GDM1 (cell line): Measurements from ENCODE around the gene FUOM.
A peak's percentile ranks its signal among the peaks of the same experiment; 100 is the strongest.

Source experiments
- DNase-seq: peaks from one replicate; lab custom pipeline; 2025; lab: John Stamatoyannopoulos, UW

FUOM gene, protein sequence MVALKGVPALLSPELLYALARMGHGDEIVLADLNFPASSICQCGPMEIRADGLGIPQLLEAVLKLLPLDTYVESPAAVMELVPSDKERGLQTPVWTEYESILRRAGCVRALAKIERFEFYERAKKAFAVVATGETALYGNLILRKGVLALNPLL

DNA sequence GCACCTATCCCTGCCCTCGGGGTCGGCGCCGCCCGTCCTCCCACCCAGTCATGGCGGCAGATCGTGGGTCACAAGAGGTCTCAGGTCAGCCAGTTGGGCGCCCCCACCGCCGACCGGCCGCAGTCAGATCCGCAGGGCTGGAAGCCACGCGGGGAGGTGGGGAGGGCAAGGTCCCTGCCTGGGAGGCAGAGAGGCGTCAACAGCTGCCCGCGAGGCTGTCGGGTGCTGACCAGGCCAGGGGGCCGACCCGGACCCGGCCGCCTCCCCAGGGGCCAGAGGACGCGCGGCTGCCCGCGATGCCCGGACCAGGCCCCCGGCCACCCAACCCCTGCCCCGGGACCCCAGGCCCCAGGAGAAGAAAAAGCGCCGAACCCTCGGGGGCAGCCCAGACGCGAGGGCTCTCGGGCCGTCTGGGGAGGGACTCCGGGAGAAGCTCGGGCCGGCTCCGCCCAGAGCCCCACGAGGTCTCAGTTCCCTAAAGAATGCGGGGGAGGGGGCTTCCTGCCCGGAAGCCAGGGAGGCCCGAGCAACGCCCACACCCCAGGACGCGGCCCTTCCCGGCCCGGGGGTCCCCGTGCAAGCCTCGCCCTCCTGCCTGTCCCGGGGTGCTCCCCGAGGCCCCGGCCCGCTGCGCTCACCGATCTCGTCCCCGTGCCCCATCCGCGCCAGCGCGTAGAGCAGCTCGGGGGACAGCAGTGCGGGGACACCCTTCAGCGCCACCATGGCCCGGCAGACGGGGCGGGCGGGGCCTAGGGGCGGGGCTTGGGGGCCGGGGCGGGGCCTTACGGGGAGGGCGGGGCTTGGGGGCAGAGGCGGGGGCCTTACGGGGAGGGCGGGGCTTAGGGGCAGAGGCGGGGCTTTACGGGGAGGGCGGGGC, at the start of gene FUOM:
Gene FUOM, minus strand, starts transcription at position 735 of the 877 bp plus-strand sequence. Its CDS starts 12 bp downstream, at position 723.
- peak; percentile 71 for DNase-seq

DNA sequence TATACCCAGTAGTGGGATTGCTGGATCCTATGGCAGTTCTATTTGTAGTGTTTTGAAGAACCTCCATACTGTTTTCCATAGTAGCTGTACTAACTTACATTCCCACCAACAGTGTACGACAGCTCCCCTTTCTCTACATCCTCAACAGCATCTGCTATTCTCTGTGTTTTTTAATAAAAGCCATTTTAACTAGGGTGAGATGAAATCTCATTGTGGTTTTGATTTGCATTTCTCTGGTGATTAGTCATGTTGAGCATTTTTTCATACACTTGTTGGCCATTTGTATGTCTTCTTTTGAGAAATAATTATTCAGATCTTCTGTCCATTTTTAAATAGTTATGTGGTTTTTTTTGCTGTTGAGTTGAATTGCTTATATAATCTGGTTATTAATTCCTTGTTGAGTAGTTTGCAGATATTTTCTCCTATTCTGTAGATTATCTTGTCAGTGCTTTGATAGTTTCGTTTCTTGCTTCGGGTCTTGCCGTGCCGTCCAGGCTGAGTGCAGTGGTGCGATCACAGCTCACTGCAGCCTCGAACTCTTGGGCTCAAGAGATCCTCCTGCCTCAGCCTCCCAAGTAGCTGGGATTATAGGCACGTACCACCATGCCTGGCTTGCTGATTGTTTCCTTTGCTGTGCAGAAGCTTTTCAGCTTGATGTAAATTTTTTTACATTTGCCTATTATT, 48.2 kb upstream of the FUOM start:
- DNase-seq = no peak

DNA sequence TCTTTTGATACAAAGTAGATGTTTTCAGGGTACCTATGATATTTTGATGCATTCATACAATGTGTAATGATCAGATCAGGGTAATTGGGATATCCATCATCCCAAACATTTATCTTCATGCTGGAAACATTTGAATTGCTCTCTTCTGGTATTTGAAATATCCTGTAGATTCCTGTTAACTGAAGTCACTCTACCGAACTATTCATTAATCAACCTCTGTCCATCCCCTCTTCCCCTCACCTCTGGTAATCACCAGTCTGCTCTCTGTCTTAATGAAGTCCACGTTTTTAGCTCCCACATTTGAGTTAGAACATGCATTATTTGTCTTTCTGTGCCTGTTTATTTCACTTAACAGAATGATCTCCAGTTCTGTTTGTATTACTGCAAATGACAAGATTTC, 47.5 kb upstream of the FUOM start:
- DNase-seq = no peak

DNA sequence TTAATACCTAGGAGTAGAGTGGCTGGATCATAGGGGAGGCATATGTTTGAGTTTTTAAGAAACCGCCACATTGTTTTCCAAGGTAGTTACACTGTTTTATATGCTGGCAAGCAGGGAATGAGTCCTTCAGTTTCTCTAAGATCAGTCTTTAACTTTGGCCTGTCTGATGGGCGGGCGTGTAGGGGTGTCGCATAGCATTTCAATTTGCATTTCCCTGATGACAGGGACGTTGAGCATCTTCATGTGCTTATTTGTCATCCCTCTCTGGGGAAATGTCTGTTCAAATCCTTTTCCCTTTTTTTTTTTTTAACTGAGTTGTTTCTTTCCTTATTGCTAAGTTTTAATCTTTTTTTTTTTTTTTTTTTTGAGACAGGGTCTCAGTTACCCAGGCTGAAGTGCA, 46.0 kb upstream of the FUOM start:
- no peak for DNase-seq

DNA sequence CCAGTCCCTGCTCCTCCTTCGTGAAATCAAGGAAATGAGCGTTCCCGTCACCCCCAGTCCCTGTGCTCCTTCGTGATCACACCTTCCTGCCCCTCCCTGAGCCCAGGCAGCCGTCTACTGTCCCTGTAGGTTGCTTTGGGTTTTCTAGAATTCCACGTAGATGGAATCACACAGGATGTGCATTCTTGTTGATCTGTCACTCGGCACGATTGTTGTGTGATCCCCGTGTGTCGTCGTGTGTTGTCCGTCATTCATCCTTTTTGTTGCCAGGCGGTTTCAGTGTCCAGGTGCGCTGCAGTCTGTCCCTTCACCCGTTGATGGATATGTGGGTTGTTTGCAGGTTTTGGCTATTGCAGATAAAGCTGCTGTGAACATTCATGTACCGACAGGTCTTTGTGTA, 45.5 kb upstream of the FUOM start:
- no peak for DNase-seq

DNA sequence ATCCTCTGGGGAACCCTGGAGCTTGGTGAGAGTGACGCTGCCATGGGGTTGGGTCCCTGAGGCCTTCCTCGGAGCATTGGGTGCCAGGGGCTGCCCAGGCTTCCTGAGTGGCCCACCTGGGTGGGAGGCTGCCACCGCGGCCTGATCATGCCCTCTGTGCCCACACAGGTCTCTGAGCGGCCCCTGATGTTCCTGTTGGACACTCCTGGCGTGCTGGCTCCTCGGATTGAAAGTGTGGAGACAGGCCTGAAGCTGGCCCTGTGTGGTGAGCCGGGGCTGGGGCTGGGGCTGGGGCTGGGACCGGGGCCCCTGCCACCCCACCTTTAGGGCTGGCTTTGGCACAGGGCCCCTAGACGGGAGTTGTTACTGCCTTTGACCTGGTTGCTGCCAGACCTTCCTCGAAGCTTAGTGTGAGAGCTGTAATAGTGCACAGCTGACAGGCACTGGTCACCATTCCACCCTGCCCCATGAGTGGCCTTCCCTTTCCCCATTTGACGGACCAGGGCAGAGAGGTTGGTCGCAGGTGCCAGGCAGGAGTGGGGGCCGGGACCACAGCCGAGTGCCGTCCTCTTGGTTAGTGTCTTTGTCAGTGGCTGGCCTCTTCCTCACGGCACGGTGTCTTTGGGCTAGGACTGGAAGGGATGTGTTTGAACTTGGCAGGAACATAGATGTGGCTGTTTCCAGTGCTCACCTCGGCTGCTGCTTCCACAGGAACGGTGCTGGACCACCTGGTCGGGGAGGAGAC, 44.3 kb upstream of the FUOM start:
- DNase-seq = no peak

DNA sequence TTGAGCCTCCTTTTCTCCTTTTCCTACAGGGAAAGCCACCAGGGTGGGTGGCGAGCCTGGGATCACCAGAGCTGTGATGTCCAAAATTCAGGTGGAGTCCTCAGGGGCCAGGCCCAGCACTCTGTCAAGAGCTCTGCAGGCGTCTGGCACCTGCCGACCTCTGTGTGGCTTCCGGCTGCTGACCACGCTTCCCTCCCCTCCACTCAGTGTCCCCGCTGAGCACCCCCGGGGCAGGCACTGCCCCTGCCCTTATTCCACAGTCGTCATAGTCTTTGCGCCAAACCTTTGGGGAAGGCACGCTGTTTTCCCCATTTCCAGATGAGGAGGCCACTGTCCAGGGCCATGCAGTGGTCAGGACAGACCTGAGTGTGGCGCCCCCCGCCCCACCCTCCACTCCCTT, 43.7 kb upstream of the FUOM start:
- DNase-seq = no peak

DNA sequence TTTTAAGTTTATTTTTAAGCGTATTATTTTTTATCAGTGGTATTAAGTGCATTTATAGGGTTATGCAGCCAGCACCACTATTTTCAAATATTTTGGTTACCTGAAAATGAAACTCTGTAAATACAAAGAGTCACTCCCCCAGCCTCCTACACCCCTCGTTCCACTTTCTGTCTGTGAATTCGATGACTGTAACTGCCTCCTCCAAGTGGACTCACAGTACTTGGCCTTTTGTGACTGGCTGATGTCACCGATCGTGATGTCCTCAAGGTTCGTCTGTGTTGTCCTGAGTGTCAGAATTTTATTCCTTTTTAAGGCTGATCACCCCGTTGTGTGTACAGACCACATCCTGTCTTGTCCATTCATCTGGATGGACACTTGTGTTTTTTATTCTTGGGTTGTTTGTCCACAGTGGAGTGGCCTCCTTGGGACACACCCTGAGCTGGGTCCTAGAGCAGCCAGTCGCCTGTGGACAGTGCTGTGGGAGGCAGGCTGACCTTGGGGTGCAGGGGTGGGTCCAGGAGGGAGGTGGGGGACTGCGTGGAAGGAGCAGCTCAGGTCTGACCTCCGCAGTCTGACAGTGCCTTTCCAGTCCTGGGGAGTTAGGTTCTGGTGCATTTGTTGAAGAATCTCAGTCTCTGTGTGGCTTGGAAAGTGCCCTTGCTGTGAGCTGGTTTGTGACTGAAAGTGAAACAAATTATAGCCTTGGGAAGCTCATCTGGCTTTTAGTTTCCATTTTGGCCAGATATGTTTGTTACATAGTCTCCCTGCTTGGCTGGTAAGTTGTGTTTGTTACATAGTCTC, 43.0 kb upstream of the FUOM start:
- no peak for DNase-seq

DNA sequence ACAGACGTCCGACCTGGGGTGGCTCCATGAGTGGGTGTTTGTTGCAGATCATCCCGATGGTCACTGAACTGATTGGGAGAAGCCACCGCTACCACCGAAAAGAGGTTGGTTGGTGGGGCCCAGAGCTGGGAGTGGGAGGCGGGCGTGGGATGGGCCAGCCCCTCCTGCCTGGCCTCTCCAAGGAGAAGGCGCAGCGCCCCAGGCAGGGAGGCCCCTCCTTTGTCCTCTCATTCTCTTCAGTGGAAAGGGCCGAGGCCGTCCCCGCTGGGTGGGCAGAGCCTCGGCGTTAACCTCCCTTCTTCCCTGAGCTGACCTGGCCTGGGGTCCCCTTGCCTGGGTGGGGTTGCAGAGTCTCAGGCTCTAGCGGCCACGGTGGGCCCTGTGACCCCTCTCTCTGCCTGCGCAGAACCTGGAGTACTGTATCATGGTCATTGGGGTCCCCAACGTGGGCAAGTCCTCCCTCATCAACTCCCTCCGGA, 41.3 kb upstream of the FUOM start:
- no peak for DNase-seq

DNA sequence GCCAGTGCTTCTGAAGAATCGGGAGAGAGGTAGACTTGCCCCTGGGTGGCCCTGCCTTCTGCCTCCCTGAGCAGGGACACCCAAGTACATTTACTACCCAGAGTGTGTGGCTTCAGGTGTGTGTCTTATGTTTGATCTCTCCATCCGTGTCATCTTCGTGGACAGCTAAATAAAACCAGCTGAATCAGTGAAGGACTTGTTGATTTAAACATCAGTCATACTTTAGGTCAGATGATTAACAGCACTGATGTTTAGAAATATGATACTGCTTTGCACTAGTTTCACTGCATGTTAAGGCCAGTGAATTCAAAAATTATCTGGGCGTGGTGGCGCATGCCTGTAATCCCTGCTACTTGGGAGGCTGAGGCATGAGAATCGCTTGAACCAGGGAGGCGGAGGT, 40.1 kb upstream of the FUOM start:
- no peak for DNase-seq

DNA sequence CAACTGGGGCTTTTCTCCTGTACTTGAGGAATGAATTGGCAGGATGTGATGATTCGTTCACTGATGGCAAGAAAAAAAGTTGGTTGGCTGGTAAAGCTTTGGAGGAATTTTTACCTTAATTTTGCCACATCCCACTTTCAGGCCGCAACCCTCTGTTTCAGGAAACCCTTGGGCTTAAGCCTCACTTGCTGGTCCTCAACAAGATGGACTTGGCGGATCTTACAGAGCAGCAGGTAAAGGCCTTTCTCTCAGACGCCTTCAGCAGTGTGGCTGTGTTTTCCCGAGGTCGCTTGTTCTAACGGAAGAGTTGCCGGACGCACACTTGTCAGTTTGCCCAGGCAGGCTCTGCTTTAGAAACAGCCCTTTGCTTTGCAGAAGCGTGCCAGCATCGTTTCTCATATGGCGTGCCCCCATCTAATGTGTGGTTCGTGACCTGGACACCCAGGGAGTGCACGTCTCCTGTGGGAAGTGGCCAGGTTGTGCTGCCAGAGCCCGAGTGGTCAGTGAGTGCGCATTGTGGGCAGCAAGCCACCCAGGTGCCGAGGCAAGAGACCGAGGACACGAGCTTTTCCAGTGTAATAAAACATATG, 38.3 kb upstream of the FUOM start:
- no peak for DNase-seq

DNA sequence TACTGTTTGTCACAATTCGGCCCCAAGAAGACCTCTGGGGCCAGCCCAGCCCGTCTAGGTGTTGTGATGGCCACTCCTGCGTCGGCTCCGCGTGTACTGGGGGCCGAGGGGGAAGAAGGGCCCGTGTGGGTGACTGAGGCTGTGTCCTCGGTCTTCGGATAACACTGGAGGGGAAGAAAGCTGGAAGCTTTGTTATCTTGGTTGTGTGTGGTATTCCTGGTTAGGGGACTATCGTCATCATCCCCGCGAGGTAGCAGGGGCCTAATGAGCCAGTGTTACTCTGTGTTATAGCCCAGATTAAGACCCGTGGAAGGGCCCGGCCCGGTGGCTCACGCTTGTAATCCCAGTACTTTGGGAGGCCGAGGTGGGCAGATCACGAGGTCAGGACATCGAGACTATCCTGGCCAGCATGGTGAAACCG, 37.0 kb upstream of the FUOM start:
- no peak for DNase-seq

DNA sequence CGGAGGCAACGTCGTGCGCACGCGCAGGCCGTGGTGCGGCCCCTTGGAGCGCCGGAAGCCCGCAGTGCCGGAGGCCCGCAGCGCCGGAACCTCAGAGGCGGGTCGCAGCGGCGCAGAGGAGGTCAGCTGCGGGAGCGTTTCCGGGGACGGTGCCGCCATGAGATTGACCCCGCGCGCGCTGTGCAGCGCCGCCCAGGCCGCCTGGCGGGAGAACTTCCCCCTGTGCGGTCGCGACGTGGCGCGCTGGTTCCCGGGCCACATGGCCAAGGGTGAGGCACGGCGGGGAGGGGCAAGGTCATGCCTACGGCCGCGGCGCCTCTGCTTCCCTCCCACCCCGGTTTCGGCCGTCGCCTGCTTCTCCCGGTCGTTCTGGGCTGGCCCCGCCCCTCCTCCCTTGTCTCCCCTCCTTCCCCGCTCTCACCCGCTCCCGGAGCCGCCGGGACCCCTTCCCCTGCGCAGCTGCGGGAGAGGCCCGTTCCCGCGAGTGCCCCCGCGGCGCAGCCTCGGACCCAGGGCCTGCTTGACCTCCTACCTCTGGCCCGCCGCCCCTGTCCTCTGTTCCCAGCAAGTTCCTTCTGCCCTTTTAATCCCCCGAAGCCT, 36.3 kb upstream of the FUOM start, which contains the start of gene MTG1:
Gene MTG1, plus strand, starts transcription at position 94 of the 600 bp plus-strand sequence. Its CDS starts 64 bp downstream, at position 158.
- DNase-seq = peak; percentile 91

DNA sequence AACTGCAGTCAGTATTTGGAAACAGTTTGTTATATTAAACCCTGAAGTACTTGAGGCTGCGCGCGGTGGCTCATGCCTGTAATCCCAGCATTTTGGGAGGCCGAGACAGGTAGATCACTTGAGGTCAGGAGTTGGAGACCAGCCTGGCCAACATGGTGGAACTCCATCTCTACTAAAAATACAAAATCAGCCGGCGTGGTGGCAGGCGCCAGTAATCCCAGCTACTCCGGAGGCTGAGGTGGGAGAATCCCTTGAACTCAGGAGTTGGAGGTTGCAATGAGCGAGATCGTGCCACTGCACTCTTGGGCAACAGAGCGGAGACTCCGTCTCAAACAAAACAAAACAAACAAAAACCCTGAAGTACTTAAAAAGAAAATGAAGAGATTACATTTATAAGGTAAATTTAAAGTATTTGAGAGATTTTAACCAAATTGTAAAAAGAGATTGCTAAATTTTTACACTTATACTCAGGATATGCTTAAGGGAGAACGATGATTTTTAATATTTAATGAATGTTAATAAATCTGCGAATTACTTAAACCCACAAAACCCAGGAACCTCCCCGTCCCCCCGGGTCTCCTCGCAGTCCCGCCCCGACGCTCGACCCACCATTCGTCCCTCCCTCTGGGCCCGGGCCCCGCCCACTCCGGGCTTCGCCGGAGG, 35.7 kb upstream of the FUOM start:
- DNase-seq = no peak

DNA sequence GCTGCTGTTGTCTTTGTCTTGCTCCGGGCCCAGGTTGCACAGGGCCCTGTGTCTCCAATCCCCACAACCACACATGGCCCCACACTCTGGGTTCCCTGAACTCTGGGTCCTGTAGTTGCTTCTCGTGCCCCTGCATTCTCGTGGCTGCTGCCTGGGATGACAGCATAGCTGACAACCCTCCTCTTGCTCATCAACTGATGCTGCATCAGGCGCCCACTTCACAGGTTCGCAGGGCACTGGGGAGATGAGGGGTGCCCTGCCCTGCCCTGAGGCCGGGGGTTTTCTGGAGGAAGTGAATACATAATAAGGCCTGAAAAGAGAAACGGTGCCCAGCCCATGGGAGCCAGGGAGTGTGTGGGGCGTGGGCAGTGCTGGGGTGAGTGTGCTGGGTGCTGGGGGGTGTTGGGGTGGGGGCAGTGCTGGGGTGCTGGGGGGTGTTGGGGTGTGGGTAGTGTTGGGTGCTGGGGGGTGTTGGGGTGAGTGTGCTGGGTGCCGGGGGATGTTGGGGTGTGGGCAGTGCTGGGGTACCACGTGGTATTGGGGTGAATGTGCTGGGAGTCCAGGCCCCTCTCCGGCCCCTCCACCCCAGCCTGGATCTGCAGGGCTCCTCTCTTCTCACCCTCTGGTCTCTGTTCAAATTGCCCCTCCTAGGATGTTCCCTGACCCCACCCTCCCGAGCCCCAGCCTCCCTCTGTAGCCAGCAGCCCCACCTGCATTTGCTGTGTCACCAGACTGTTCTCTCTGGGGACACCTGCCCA, 34.1 kb upstream of the FUOM start:
- no peak for DNase-seq

DNA sequence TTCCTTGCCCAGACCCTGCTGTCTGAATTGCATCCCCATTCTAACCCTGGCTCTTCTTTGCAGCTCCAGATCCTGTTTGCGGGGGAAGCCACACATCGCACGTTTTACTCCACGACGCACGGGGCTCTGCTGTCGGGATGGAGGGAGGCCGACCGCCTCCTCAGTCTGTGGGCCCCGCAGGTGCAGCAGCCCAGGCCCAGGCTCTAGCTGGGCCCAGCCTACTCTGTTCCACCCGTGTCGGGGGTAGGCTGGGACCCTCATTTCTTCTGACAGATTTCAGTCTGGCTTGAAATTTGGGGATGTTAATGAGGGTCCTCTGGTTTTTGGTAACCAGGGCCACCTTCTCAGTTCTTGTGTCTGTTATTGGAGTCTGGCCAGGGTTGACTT, 33.4 kb upstream of the FUOM start:
- no peak for DNase-seq

DNA sequence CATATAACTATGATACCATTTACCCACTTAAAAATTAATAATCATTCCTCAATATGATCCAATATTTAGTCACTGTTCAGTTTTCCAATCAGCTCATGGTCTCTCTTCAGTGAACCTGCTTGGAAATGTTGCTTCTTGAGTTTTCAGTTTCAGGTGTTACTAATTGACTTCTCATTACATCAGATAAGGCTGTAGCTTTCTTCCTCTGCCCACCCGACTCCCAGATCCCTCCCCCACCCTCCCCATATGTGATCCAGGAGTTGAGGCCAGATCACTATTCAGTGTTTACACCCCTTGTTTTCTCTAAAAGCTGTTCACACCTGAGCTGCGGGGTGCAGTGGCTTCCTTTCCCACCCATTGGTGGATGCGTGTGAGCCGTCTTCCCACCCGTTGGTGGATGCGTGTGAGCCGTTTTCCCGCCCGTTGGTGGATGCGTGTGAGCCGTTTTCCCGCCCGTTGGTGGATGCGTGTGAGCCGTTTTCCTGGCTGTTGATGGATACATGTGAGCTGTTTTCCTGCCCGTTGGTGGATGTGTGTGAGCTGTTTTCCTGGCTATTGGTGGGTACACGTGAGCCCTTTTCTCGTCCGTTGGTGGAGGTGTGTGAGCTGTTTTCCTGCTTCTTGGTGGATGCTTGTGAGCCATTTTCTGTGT, 32.9 kb upstream of the FUOM start:
- DNase-seq = no peak

DNA sequence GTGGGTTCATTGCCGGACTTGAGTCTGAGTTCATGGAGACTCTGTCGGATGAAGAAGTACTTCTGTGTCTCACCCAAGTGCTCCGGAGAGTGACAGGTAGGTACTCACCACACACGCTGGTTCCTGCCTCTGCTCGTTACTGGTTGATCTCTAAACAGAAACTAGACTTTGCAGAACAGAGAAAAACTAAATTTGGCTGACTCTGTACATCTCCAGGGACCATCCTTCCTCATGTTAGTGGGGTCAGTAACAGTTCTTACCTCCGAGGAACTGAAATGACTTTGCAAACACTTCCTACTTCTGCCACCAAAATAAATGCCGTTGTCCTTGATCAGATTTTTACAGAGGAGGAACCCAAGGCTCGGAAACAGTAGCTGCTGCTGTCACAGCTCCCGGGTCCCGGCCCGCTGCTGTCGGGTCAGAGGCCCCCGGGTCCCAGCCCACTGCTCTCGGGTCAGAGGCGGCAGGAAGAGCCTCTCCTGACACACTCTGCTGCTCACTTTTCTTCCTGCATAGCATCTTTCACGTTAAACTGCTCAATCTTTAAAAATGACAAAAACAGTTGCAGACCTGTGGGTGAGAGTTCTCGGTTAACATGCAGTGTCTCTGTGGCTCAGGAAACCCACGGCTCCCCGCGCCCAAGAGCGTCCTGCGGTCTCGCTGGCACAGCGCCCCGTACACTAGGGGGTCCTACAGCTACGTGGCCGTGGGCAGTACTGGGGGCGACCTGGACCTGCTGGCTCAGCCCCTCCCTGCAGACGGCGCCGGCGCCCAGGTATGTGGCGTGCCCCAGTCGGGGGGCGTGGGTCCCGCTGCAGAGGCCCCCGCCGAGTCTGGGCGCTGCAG, 31.4 kb upstream of the FUOM start:
- peak; percentile 42 for DNase-seq
